ENCODE measurements around the gene RNF145. TPM values are rescaled to one million over a fixed set of nuclear protein-coding genes. Genes with fewer than 3 reads are reported as not detected.

Gene RNF145
- total and polyA plus RNA-seq, 2 of the 13 experiments (the other 11 are each of a cell fraction or from before 2014, with no cell fraction given), result 24.6 TPM

DNA sequence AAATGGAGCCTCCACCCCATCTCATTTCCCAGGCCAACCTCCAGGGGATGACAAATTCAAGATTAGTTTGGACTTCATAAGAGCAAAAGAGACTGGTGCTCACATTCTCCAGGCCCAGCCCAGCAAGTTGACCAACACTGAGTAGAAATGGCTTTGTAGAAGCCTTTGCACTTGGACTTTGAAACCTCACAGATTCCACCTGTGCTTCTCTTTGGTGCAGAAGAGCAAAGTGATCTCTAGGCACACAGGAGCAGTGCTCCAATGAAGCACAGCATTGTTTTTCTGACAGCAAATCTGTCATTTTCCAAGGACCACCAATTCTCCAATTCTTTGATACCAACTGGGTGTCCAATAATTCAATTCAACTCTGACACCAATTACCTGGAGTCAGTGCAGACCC is 17.1 kb upstream of the RNF145 start (continued):
- TF ChIP-seq FOSL2 (CRISPR knock-in tag; IDR thresholded peaks at IDR 0.05) (peak; percentile 30; the same call in 1 of the 2 replicates), RFXAP (CRISPR knock-in tag; IDR thresholded peaks at IDR 0.05; ENCODE audit: borderline replicate concordance) (no peak), MTA1 (CRISPR knock-in tag; IDR thresholded peaks at IDR 0.05; ENCODE audit: borderline replicate concordance) (no peak), KDM3A (CRISPR knock-in tag; IDR thresholded peaks at IDR 0.05; ENCODE audit: low read depth) (no peak), NCOR1 (IDR thresholded peaks at IDR 0.05; ENCODE audit: borderline replicate concordance, low read length) (peak; percentile 41; the same call in 1 of the 2 replicates), ZFP90 (CRISPR knock-in tag; IDR thresholded peaks at IDR 0.05; ENCODE audit: borderline replicate concordance) (no peak), FOXA3 (CRISPR knock-in tag; IDR thresholded peaks at IDR 0.05) (0 out of 2 replicates have a peak, but pooled peaks have one; percentile 9), NFYB (CRISPR knock-in tag; IDR thresholded peaks at IDR 0.05) (no peak), BCL6 (CRISPR knock-in tag; IDR thresholded peaks at IDR 0.05) (peak; percentile 51; the same call in 1 of the 2 replicates), TRIM24 (CRISPR knock-in tag; IDR thresholded peaks at IDR 0.05) (0 out of 2 replicates have a peak, but pooled peaks have one; percentile 35), SAP130 (CRISPR knock-in tag; IDR thresholded peaks at IDR 0.05; ENCODE audit: low read depth) (peak; percentile 49), YEATS4 (CRISPR knock-in tag; IDR thresholded peaks at IDR 0.05; ENCODE audit: borderline replicate concordance) (no peak), ELF1 (CRISPR knock-in tag; IDR thresholded peaks at IDR 0.05) (no peak), KLF12 (CRISPR knock-in tag; IDR thresholded peaks at IDR 0.05; ENCODE audit: borderline replicate concordance) (no peak), ZNF644 (CRISPR knock-in tag; IDR thresholded peaks at IDR 0.05; ENCODE audit: low read depth) (peak; percentile 95), ZMYM3 (CRISPR knock-in tag; IDR thresholded peaks at IDR 0.05) (no peak; the same call in 1 of the 2 replicates), HCFC1 (IDR thresholded peaks at IDR 0.05; ENCODE audit: low read depth, low read length) (no peak), EZH2 (conservative IDR thresholded peaks at IDR 0.05; ENCODE audit: low read depth, low read length) (no peak), NR2F2 (IDR thresholded peaks at IDR 0.05; ENCODE audit: borderline replicate concordance, low read depth) (no peak), PHF21A (CRISPR knock-in tag; IDR thresholded peaks at IDR 0.05) (no peak), KAT2B (IDR thresholded peaks at IDR 0.05; ENCODE audit: borderline replicate concordance, low read depth, low read length) (no peak), GTF2F1 (IDR thresholded peaks at IDR 0.05; ENCODE audit: low read length) (no peak), ZNF773 (CRISPR knock-in tag; IDR thresholded peaks at IDR 0.05; ENCODE audit: borderline replicate concordance) (no peak), REPIN1 (CRISPR knock-in tag; IDR thresholded peaks at IDR 0.05; ENCODE audit: borderline replicate concordance, low read depth) (0 out of 2 replicates have a peak, but pooled peaks have one; percentile 52), ZNF30 (CRISPR knock-in tag; IDR thresholded peaks at IDR 0.05) (no peak), STAG1 (CRISPR knock-in tag; IDR thresholded peaks at IDR 0.05) (no peak), ELF4 (CRISPR knock-in tag; IDR thresholded peaks at IDR 0.05; ENCODE audit: borderline replicate concordance) (no peak)
- TF ChIP-seq, protein P1, sequence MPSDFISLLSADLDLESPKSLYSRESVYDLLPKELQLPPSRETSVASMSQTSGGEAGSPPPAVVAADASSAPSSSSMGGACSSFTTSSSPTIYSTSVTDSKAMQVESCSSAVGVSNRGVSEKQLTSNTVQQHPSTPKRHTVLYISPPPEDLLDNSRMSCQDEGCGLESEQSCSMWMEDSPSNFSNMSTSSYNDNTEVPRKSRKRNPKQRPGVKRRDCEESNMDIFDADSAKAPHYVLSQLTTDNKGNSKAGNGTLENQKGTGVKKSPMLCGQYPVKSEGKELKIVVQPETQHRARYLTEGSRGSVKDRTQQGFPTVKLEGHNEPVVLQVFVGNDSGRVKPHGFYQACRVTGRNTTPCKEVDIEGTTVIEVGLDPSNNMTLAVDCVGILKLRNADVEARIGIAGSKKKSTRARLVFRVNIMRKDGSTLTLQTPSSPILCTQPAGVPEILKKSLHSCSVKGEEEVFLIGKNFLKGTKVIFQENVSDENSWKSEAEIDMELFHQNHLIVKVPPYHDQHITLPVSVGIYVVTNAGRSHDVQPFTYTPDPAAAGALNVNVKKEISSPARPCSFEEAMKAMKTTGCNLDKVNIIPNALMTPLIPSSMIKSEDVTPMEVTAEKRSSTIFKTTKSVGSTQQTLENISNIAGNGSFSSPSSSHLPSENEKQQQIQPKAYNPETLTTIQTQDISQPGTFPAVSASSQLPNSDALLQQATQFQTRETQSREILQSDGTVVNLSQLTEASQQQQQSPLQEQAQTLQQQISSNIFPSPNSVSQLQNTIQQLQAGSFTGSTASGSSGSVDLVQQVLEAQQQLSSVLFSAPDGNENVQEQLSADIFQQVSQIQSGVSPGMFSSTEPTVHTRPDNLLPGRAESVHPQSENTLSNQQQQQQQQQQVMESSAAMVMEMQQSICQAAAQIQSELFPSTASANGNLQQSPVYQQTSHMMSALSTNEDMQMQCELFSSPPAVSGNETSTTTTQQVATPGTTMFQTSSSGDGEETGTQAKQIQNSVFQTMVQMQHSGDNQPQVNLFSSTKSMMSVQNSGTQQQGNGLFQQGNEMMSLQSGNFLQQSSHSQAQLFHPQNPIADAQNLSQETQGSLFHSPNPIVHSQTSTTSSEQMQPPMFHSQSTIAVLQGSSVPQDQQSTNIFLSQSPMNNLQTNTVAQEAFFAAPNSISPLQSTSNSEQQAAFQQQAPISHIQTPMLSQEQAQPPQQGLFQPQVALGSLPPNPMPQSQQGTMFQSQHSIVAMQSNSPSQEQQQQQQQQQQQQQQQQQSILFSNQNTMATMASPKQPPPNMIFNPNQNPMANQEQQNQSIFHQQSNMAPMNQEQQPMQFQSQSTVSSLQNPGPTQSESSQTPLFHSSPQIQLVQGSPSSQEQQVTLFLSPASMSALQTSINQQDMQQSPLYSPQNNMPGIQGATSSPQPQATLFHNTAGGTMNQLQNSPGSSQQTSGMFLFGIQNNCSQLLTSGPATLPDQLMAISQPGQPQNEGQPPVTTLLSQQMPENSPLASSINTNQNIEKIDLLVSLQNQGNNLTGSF (CRISPR knock-in tag; IDR thresholded peaks at IDR 0.05), result no peak
- TF ChIP-seq, protein P2, sequence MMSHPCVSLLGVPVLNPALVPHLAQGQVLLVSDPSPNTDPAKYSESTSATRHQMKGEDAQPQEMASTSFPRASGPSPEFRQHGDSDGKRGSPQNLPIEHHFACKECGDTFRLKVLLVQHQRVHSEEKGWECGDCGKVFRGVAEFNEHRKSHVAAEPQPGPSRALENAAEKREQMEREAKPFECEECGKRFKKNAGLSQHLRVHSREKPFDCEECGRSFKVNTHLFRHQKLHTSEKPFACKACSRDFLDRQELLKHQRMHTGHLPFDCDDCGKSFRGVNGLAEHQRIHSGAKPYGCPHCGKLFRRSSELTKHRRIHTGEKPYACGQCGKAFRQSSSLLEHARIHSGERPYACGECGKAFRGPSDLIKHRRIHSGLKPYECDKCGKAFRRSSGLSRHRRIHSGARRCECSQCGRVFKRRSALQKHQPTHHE (CRISPR knock-in tag; IDR thresholded peaks at IDR 0.05; ENCODE audit: borderline replicate concordance), result no peak

All from HepG2 (cell line).